SH-SY5Y (cell line): Measurements from ENCODE around the gene CBR4.

Experiments used
- GATA2 ChIP-seq: IDR thresholded peaks from 2 replicates; pipeline ENCODE4 v1.6.1; 2011; ENCODE audit warnings: mild to moderate bottlenecking, low read depth, low read length
- GATA3 ChIP-seq: IDR thresholded peaks from 2 replicates; pipeline ENCODE4 v1.6.1; 2011; ENCODE audit warnings: low read depth, mild to moderate bottlenecking, low read length, moderate library complexity

- no peak for TF ChIP-seq GATA3
- TF ChIP-seq GATA2, result no peak
Measured at GRCh38 chr4:169039251-169039954, 29.3 kb upstream of the CBR4 start.
